Upper lobe of left lung (tissue), 6 donors: ENCODE measurements around the gene STX2. TPM values are rescaled to one million over a fixed set of nuclear protein-coding genes. Genes with fewer than 3 reads are reported as not detected.

Experiments used
- ATAC-seq, 2 donors: fragments of 200-7000 bp; cut with Tn5 transposase; one replicate each; pipeline ENCODE4 v1.9.1; 2022; ENCODE audit warnings: mild to moderate bottlenecking in 2 of 2, moderate library complexity in 2 of 2; ENCODE audit not compliant: low FRiP score in 2 of 2
- DNase-seq, 2 donors: peaks; one replicate each; pipeline ENCODE4 v3.0.0-alpha.2; 2019 to 2020
- H3K27ac ChIP-seq, 4 donors: fragments of 200-600 bp; sonication (generic); one replicate each; pipeline ENCODE4 v1.5.1; 2016 to 2019
- H3K27me3 ChIP-seq, 4 donors: fragments of 200-600 bp; sonication (generic); one replicate each; pipeline ENCODE4 v1.5.1; 2017 to 2019
- H3K36me3 ChIP-seq, 4 donors: fragments of 200-600 bp; sonication (generic); one replicate each; pipeline ENCODE4 v1.5.1; 2016 to 2019
- H3K4me1 ChIP-seq, 4 donors: fragments of 200-600 bp; sonication (generic); one replicate each; pipeline ENCODE4 v1.5.1; 2018 to 2019
- H3K4me3 ChIP-seq, 4 donors: fragments of 200-600 bp; sonication (generic); one replicate each; pipeline ENCODE4 v1.5.1; 2017 to 2019; ENCODE audit warnings: mild to moderate bottlenecking in 2 of 4, moderate library complexity in 1 of 4
- H3K9me3 ChIP-seq, 4 donors: fragments of 200-600 bp; sonication (generic); one replicate each; pipeline ENCODE4 v1.5.1; 2018 to 2019
- CTCF ChIP-seq, 6 experiments: fragments of 450-650 bp in 4 of 6; fragments of 200-600 bp in 2 of 6; sonication (generic) in 2 of 6; IDR thresholded peaks; one replicate each; pipeline ENCODE4 v1.5.1; 2016 to 2019; ENCODE audit warnings: antibody characterized with exemption in 6 of 6
- EP300 ChIP-seq, 4 donors: sonication (generic); formaldehyde crosslinking; IDR thresholded peaks; one replicate each; pipeline ENCODE4 v1.5.1; 2017; ENCODE audit warnings: antibody characterized with exemption in 4 of 4, control low read depth in 2 of 4
- POLR2A ChIP-seq, 4 donors: fragments of 450-650 bp; IDR thresholded peaks; one replicate each; pipeline ENCODE4 v1.5.1; 2016 to 2017; ENCODE audit warnings: antibody characterized with exemption in 4 of 4, mild to moderate bottlenecking in 2 of 4
- POLR2AphosphoS5 ChIP-seq, 2 donors: sonication (generic); formaldehyde crosslinking; IDR thresholded peaks; one replicate each; pipeline ENCODE4 v1.5.1; 2017; ENCODE audit warnings: antibody characterized with exemption in 2 of 2
- WGBS, 2 donors: methylation state at CpG; one replicate each; pipeline ENCODE4 v1.1.5; 2017 to 2018; 5-methylcytosine and 5-hydroxymethylcytosine counted together
- total RNA-seq, 6 donors: library from RNA; depleted of rRNA in 4 of 6; stranded (reverse); fragments of >200 nt in 4 of 6; gene quantifications; one replicate each; pipeline versions ENCODE4 v1.1.0 to v1.2.1, GENCODE V29; 2016 to 2021
- donor health status: DM: no; HTN: no; CAD: no; lungs with moderate emphysema.
- donor health status: DM: no; HTN: yes; CAD: no; lungs with severe emphysema.

STX2 gene
- total RNA-seq, 6 donors from 2014 or later: 12.4 to 113 (median 27.0) TPM

GRCh38 chr12:130778776-130779175, 60.3 kb downstream of the STX2 start:
- no peak overlapping the region for H3K4me3 ChIP-seq
- no peak for ATAC-seq
- no peaks in the 10 kb centered on the region for H3K9me3 ChIP-seq
- no peaks in the 10 kb centered on the region for H3K27me3 ChIP-seq
- TF ChIP-seq POLR2AphosphoS5 (IDR thresholded peaks at IDR 0.05) (no peak), EP300 (IDR thresholded peaks at IDR 0.05) (no peak), CTCF (IDR thresholded peaks at IDR 0.05) (no peak), POLR2A (IDR thresholded peaks at IDR 0.05) (no peak)
- no peak overlapping the region for H3K27ac ChIP-seq
- WGBS, 2 donors: 89 to 99% methylated on average over 5 of the region's 5 CpGs
- DNase-seq: no peak
- H3K4me1 ChIP-seq: peaks cover 11 to 14% (median 13%) of the 10 kb centered on the region in 4 donors
- H3K36me3 ChIP-seq: peaks cover 0 to 24% (median 2%) of the 10 kb centered on the region in 4 donors

- 67 to 70% methylated on average over 11 of the region's 11 CpGs for WGBS, 2 donors
- DNase-seq (no peak), ATAC-seq (no peak)
- Histone ChIP-seq H3K27me3 (no peaks in the 10 kb centered on the region), H3K36me3 (peaks cover 0 to 17% (median 2%) of the 10 kb centered on the region in 4 donors), H3K9me3 (no peaks in the 10 kb centered on the region), H3K27ac (no peak overlapping the region), H3K4me1 (peaks cover 11 to 14% (median 13%) of the 10 kb centered on the region in 4 donors), H3K4me3 (peak overlapping the region in 2 of 4 donors; percentile 13 to 35)
- no peak for TF ChIP-seq POLR2AphosphoS5 (IDR thresholded peaks at IDR 0.05)
- no peak for TF ChIP-seq POLR2A (IDR thresholded peaks at IDR 0.05)
- no peak for TF ChIP-seq CTCF (IDR thresholded peaks at IDR 0.05)
- TF ChIP-seq EP300 (IDR thresholded peaks at IDR 0.05): no peak
These were observed 62.2 kb downstream of the STX2 start for GRCh38 chr12:130776857-130777339.

- ATAC-seq (peak; percentile 28 to 80), DNase-seq (peak in 1 of 2 donors; percentile 77)
- 7 to 9% methylated on average over 24 to 40 of the region's 41 CpGs for WGBS, 2 donors
- Histone ChIP-seq H3K36me3 (peaks cover 0 to 14% (median 2%) of the 10 kb centered on the region in 4 donors), H3K27ac (no peak overlapping the region), H3K27me3 (no peaks in the 10 kb centered on the region), H3K4me3 (peak overlapping the region in 2 of 4 donors; percentile 13 to 35), H3K4me1 (peaks cover 11 to 14% (median 13%) of the 10 kb centered on the region in 4 donors), H3K9me3 (no peaks in the 10 kb centered on the region)
- TF ChIP-seq CTCF (IDR thresholded peaks at IDR 0.05) (no peak), POLR2AphosphoS5 (IDR thresholded peaks at IDR 0.05) (no peak), POLR2A (IDR thresholded peaks at IDR 0.05) (no peak), EP300 (IDR thresholded peaks at IDR 0.05) (no peak)
These were observed 62.8 kb downstream of the STX2 start for GRCh38 chr12:130775953-130776856.

- Histone ChIP-seq H3K27me3 (no peaks in the 10 kb centered on the region), H3K36me3 (no peaks in the 10 kb centered on the region), H3K4me3 (no peak overlapping the region), H3K27ac (no peak overlapping the region), H3K4me1 (peaks cover 0 to under 1% (median 0%) of the 10 kb centered on the region in 4 donors), H3K9me3 (no peaks in the 10 kb centered on the region)
- no peak for ATAC-seq
- TF ChIP-seq CTCF (IDR thresholded peaks at IDR 0.05): no peak
- WGBS, 2 donors: 72 to 84% methylated on average over 7 of the region's 7 CpGs
- no peak for DNase-seq
These were observed 68.5 kb downstream of the STX2 start for GRCh38 chr12:130770413-130771028.
